Measurements from ENCODE around the gene IGLL5.

IGLL5 gene

GRCh38 chr22:22865311-22866072 is 22.1 kb upstream of the IGLL5 start:
- no peak for DNase-seq

DNA sequence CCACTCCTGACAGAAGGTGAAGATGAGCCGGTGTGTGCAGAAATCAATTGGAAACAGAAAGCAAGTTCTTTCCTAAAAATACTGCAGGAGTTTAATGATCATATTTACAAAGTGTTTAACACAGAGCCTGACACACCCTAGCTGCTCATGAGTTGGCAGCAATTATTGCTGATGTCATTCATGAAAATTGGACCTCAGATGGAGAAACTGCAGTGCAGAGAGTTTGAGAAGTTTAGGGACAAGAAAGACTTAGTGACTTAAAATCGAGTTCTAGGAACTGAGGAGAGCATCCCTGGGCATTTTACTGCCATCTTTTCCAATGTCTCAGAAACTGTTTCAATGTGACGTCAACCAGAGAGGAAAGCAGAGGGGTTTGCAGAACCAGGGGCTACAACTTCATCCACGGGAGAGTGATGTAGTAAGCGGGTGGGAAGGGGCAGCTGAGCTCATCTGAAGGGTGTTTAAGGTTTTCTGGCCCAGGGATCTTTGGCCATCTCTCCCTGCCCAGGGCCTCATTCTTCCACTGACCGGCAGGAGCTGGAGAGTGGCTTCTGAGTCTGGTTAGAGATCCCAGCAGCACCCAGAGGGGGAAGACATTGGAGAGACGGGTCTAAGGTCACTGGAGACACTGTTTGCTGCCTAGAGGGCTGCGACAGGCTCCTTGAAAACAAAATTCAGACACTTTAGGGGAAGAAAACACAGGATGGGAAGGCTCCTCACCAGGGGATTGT is 21.1 kb upstream of the IGLL5 start:
- DNase-seq, result no peak

DNA sequence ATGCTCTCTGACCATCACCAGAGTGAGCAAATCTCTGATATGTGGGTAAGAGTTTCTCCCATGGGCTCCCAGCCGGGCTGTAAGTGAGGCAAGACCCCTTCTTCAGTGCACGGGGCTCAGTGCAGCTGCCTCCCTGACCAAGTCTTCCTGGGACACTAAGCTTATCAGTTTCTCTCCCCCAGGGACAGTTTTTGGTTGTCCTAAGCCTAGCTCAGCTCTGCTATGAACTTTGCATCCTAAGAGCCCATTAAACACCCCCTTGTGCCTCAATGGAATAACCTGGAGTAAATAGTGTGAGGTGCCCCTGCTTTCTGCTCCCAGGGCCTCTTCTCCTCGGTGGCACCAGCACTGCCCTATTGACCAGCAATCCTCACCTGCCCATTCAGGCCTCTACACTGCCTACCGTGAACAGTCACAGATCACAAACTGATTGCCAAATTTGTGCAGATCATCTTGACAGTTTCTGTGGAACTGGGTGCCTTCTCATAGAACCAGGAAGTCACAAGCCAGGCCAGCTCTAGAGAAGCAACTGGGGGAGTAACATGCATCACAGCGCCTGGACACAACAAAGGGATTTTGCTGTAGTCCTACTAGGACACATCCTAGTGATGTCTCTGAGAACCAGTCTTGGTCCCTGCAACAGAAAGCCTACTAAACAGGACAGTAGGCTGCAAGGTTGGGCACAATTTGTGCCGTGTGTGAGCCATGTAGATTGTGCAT is 19.5 kb upstream of the IGLL5 start:
- no peak for DNase-seq

GRCh38 chr22:22870577-22871404 is 16.8 kb upstream of the IGLL5 start:
- no peak for DNase-seq

DNA sequence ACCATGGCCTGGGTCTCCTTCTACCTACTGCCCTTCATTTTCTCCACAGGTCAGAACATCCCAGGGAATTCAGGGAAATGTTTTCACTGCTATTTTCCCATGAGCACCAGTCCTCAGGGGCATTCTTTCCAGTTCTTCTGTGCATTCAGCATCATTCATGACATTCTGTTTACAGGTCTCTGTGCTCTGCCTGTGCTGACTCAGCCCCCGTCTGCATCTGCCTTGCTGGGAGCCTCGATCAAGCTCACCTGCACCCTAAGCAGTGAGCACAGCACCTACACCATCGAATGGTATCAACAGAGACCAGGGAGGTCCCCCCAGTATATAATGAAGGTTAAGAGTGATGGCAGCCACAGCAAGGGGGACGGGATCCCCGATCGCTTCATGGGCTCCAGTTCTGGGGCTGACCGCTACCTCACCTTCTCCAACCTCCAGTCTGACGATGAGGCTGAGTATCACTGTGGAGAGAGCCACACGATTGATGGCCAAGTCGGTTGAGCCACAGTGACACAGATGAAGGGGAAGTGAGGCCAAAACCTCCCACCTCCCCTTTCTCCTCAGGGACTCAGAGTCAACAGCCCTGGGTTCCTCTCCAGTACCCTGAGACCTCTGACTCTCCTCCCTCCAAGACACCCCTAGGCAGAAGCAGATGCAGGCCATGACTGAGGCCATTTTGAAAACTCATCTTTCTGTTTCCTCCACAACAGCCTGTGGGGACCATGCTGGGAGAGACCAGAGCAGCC is 15.9 kb upstream of the IGLL5 start:
- no peak for DNase-seq

- no peak for DNase-seq
These were observed 14.6 kb upstream of the IGLL5 start for GRCh38 chr22:22872722-22873708.

DNA sequence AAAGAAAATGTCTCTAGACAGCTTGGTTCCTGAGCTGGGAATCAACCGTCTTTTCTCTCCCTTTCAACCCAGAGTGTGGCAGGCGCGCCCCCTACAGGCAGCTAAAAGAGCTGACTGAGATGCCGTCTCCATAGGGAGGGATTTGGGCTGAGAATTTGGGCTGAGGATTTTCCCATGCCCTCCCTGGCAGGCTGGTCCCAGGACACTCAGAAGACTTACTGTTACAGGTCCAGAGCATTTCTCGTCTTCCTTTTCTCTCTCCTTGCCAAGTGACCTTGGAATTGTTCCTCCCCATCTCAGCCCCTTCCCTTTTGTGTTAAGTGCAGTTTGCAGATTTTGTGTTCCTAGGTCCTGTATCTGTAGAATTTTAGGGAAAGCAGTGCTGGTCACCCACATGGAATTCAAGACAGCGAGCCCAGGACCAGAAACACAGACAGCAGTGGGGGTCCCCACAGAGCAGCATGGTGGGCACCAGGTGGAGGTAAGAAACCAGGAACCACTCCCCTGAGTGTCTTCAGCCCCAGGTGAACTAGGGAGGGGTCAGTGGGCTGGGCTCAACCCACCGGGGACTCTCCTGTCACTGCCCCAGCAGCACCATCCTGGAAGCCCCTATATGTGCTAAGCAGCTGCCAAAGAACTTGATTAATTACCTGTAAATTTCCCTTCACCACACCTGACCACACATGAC is 9.9 kb upstream of the IGLL5 start:
- no peak for DNase-seq

GRCh38 chr22:22878211-22878570 is 9.4 kb upstream of the IGLL5 start:
- DNase-seq, result no peak

DNA sequence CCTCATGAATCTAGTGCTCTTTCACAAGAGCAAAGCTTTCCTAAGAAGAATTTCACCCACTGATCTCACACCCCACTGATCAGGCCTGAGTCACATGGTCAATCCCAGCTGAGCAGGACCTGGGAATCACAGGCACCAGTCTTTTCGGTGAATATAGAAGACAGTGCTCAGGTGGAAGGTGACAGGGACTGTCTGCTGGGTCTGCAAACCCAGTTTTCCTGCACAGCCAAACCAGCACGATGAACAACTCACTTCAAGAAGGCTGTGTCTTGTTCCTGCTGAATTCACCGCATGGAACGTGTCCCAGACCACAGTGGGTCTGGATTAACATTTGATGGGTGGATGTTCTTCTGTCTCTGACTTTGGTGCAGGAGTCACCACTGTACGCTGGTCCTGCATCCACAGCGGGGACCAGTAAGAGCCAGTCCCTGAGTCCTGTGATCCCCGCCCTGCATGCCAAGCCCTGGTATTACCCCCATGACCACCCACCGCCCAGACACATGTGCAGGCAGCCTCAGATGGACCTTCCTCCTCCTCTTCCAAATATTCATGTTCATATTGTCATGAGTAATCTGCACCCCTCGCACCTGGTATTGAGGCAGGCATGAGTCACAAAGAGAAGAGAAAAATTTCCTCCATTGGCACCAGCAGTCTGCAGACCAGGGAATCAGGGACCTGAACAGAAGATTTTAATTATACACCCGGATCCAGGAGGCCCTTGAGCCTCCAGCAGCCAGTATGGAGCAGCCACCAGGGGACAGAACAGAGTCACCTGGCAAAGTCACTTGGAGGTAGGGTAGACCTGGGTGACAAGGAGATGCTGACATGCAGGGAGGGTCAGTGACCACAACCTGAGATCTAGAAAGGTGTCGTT is 8.6 kb upstream of the IGLL5 start:
- DNase-seq, result no peak

DNA sequence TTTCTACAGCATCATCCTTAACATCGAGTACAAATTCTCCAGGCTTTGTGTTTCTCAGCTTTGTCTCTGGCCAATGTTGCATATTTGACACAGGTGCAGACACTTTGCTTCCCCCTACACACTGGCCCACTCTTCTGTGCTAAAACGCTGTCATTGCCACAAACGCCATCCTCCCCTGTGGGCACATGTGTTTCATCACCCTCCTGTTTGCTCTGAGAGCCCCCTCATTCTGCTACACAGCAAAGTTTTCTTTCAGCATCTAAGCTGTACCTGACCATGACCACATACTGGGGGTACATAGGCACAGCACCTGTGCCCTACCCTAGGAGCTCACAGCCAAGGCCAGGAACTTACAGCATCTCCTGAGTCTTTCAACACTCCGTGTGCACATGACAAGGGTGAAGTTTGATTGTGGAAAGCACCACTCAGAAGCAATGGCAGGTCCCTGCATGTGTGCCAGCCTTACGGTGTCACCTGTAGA is 7.9 kb upstream of the IGLL5 start:
- no peak for DNase-seq

DNA sequence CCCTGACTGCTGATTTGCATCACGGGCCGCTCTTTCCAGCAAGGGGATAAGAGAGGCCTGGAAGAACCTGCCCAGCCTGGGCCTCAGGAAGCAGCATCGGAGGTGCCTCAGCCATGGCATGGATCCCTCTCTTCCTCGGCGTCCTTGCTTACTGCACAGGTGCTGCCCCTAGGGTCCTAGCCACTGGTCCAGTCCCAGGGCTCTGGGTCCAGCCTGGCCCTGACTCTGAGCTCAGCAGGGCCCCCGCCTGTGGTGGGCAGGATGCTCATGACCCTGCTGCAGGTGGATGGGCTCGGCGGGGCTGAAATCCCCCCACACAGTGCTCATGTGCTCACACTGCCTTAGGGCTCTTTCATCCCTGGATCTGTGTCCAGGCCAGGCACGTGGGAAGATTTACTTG is 7.0 kb upstream of the IGLL5 start:
- no peak for DNase-seq

DNA sequence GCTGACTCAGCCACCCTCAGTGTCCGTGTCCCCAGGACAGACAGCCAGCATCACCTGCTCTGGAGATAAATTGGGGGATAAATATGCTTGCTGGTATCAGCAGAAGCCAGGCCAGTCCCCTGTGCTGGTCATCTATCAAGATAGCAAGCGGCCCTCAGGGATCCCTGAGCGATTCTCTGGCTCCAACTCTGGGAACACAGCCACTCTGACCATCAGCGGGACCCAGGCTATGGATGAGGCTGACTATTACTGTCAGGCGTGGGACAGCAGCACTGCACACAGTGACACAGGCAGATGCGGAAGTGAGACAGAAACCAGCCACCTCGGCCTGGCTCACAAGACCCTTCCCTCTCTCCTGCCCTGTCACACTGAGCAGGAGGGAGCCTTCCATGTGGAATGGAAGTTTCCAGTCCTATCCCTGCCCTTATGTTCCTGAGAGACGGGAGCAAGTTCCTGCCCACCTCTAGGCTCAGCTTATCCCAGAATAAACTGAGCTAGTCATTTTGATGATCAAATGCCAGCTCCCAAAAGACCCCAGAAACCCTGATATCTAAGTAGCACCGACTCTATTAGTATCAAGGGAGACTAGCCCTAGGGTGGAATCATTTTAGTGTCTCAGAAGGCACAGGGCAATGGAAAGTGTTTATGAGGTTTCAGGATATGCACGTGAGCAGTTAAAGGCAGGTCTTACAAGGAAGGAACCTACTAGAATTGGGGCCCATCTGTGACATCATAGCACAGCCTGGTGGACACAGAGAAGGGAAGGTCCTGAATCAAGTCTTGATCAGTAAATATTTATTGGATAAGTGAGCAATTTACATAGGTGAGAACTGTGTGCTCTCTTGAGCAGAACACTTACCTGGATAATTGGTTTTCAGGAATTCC is 6.3 kb upstream of the IGLL5 start:
- DNase-seq, result no peak

GRCh38 chr22:22882033-22882717 is 5.4 kb upstream of the IGLL5 start:
- no peak for DNase-seq

- no peak for DNase-seq
These were observed 4.4 kb upstream of the IGLL5 start for GRCh38 chr22:22883090-22883727.

- DNase-seq, result no peak
These were observed 3.4 kb upstream of the IGLL5 start for GRCh38 chr22:22884010-22884887.

Data from NCI-H187 treated with DMSO at 0.1 percent for 48 hours (cell line).